ENCODE measurements around the gene PRKN. TPM values are rescaled to one million over a fixed set of nuclear protein-coding genes. Genes with fewer than 3 reads are reported as not detected.
"Not testable (repeated sequence)": the region's sequence is repeated elsewhere in the genome, so short reads cannot be mapped to it uniquely, and the experiment has no call there.

Gene PRKN
- total RNA-seq, 1 donor from 2014 or later = 5.7 TPM

DNA sequence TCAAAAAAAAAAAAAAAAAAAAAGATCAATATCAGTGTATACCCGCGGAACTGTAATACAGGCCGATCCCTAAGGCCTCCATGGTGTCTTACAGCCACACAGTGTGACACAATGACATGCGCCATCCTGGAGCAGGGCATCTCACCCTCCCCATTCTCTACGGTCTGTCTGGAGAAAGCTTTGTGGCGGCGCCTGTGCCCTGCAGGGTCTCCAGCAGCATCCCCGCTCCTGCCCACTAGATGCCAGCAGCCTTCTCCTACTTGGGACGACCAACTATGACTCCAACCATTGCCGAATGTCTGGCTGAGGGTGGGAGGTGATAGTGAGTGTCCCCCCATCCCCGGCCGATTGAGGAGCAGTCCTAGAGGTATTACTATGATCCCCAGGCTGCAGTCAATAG lies 894.9 kb downstream of the PRKN start:
- DNase-seq (ENCODE audit: low spot score) = no peak
- Mint-ChIP-seq H3K27me3 (ENCODE audit: low read depth) (no peaks in the 10 kb centered on the region), H3K4me3 (ENCODE audit: unreplicated experiment) (no peak overlapping the region), H3K36me3 (ENCODE audit: low read depth) (no peaks in the 10 kb centered on the region), H3K27ac (ENCODE audit: unreplicated experiment) (no peak overlapping the region), H3K9me3 (ENCODE audit: low read depth) (no peaks in the 10 kb centered on the region), H3K4me1 (ENCODE audit: low read depth) (peaks cover 56% of the 10 kb centered on the region)
- TF ChIP-seq, protein P1, sequence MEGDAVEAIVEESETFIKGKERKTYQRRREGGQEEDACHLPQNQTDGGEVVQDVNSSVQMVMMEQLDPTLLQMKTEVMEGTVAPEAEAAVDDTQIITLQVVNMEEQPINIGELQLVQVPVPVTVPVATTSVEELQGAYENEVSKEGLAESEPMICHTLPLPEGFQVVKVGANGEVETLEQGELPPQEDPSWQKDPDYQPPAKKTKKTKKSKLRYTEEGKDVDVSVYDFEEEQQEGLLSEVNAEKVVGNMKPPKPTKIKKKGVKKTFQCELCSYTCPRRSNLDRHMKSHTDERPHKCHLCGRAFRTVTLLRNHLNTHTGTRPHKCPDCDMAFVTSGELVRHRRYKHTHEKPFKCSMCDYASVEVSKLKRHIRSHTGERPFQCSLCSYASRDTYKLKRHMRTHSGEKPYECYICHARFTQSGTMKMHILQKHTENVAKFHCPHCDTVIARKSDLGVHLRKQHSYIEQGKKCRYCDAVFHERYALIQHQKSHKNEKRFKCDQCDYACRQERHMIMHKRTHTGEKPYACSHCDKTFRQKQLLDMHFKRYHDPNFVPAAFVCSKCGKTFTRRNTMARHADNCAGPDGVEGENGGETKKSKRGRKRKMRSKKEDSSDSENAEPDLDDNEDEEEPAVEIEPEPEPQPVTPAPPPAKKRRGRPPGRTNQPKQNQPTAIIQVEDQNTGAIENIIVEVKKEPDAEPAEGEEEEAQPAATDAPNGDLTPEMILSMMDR (IDR thresholded peaks at IDR 0.05) = no peak

DNA sequence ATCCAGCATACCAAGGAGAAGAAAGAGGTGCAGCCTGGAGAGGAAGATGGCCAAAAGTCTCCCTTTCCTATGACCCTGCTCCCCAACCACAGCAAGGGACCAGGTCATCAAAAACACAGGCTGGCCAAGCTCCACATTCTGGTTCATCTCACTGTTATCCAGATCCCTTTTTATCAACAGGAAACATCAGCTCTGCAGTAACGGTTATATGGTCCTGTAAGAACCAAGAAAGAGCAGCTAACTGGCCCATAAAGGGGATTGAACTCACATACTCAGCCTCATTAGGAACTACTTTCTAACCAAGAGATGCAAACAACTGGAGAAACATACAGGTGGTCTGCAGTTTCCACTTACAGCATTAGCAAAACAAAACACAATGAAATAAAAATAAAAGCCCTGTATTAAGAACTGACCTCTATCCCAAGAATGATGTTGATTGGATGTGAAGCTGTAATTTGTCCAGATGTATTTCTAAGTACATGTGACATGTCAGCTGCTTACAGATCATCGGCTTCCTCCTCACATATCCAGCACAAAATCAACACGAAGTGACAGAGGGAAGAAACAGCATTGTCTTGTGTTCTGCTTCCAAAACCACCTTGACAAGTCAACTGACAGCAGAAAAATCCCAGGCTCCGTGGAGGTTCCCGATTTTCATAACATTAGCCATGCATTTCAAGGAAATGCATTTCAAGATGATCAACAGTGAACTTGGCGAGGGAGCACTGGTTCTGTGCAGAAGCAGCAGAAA lies 896.5 kb downstream of the PRKN start:
- H3K36me3 Mint-ChIP-seq (ENCODE audit: low read depth) = no peaks in the 10 kb centered on the region
- H3K9me3 Mint-ChIP-seq (ENCODE audit: low read depth) = no peaks in the 10 kb centered on the region
- no peaks in the 10 kb centered on the region for H3K27me3 Mint-ChIP-seq (ENCODE audit: low read depth)
- H3K27ac Mint-ChIP-seq (ENCODE audit: unreplicated experiment) = no peak overlapping the region
- no peak for DNase-seq (ENCODE audit: low spot score)
- H3K4me1 Mint-ChIP-seq (ENCODE audit: low read depth) = peaks cover 54% of the 10 kb centered on the region
- TF ChIP-seq, protein P1 (IDR thresholded peaks at IDR 0.05) = no peak
- H3K4me3 Mint-ChIP-seq (ENCODE audit: unreplicated experiment) = no peak overlapping the region

DNA sequence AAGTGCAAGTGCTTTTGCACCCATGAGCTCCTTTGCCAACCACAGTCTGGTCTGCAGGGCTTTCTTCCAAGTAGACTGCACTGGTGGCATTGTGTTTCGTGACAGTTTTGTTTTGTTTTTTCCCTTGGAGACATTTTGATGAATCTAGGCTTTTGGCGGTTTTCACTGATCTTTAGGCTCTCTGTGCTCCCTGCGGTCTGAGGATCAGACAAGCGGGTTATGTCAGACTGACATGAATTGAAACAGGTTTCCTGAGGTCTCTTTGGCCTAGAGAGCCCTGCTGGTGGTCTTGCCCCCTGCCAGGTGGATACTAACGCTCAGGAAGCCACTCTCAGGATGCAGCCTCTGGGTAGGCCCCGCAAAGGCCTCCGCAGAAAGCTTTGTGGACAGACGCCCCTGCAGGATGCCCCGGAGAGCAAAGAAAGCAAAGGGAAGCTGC lies 898.3 kb downstream of the PRKN start:
- Mint-ChIP-seq H3K27ac (ENCODE audit: unreplicated experiment) (peak overlapping the region; percentile 53), H3K4me1 (ENCODE audit: low read depth) (peaks cover 48% of the 10 kb centered on the region), H3K36me3 (ENCODE audit: low read depth) (no peaks in the 10 kb centered on the region), H3K27me3 (ENCODE audit: low read depth) (no peaks in the 10 kb centered on the region), H3K9me3 (ENCODE audit: low read depth) (no peaks in the 10 kb centered on the region), H3K4me3 (ENCODE audit: unreplicated experiment) (no peak overlapping the region)
- no peak for DNase-seq (ENCODE audit: low spot score)
- TF ChIP-seq, protein P1 (IDR thresholded peaks at IDR 0.05) = peak; percentile 18

DNA sequence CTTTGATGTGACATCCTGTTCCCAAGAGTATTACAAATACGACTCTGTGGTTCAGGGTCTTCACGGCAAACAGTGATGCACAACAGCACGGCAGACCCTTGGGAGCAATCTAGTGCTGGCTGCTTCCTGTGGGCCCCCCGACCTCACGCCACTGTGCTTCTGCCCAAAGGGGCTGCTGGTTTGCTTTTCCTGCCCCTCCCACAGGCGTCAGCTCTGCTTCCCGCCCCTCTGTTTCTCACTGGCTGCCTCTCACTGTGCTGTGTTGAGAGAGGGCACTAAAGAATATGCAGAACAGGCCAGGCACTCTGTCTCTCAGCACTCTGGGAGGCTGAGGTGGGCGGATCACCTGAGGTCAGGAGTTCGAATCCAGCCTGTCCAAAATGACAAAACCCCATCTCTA lies 899.2 kb downstream of the PRKN start:
- H3K9me3 Mint-ChIP-seq (ENCODE audit: low read depth) = no peaks in the 10 kb centered on the region
- no peaks in the 10 kb centered on the region for H3K27me3 Mint-ChIP-seq (ENCODE audit: low read depth)
- no peak for DNase-seq (ENCODE audit: low spot score)
- no peak overlapping the region for H3K4me3 Mint-ChIP-seq (ENCODE audit: unreplicated experiment)
- TF ChIP-seq, protein P1 (IDR thresholded peaks at IDR 0.05) = no peak
- H3K4me1 Mint-ChIP-seq (ENCODE audit: low read depth) = peaks cover 48% of the 10 kb centered on the region
- H3K27ac Mint-ChIP-seq (ENCODE audit: unreplicated experiment) = peak overlapping the region; percentile 22
- no peaks in the 10 kb centered on the region for H3K36me3 Mint-ChIP-seq (ENCODE audit: low read depth)

DNA sequence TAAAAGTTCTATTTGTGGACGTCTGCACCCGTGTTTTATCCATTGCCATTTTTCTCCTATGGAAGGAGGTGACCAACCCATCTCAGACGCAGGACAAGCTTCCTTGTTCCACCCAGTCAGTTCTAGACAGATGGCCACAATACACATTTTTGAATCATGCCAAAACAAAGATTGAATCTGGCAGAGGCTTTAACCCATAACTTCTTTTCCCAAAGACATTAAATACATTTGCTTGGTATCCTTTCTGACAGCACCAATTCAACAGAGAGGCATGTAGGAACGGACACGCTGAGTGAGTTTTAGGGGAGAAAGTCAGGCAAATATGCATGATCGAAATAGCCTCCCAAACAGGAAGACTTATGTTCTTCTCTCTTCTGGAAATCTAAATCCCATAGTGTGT lies 901.1 kb downstream of the PRKN start:
- Mint-ChIP-seq H3K4me3 (ENCODE audit: unreplicated experiment) (no peak overlapping the region), H3K4me1 (ENCODE audit: low read depth) (peaks cover 46% of the 10 kb centered on the region), H3K27ac (ENCODE audit: unreplicated experiment) (no peak overlapping the region), H3K36me3 (ENCODE audit: low read depth) (no peaks in the 10 kb centered on the region), H3K27me3 (ENCODE audit: low read depth) (no peaks in the 10 kb centered on the region), H3K9me3 (ENCODE audit: low read depth) (no peaks in the 10 kb centered on the region)
- TF ChIP-seq, protein P1 (IDR thresholded peaks at IDR 0.05) = no peak
- DNase-seq (ENCODE audit: low spot score) = no peak

DNA sequence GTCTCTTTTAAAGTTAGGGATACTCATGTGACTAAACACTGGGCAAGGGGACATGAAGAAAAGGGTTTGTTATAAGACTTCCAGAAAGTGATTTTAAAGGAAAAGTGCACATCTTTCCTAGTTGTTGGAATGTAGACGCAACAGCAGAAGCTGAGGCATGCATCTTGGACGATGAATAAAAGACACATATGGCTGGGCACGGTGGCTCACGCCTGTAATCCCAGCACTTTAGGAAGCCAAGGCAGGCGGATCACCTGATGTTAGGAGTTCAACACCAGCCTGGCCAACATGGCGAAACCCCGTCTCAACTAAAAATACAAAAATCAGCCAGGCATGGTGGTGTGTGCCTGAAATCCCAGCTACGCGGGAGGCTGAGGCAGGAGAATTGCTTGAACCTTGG lies 905.4 kb downstream of the PRKN start:
- not testable (repeated sequence) for H3K4me3 Mint-ChIP-seq (ENCODE audit: unreplicated experiment); DNase-seq (ENCODE audit: low spot score); H3K27ac Mint-ChIP-seq (ENCODE audit: unreplicated experiment); H3K9me3 Mint-ChIP-seq (ENCODE audit: low read depth); H3K36me3 Mint-ChIP-seq (ENCODE audit: low read depth); H3K27me3 Mint-ChIP-seq (ENCODE audit: low read depth)
- peaks cover 15% of the 10 kb centered on the region for H3K4me1 Mint-ChIP-seq (ENCODE audit: low read depth)
